Thyroid gland (tissue), 4 donors: Measurements from ENCODE around the gene HM13. TPM values are rescaled to one million over a fixed set of nuclear protein-coding genes. Genes with fewer than 3 reads are reported as not detected.

ENCODE experiments used
- DNase-seq, 2 donors: peaks; one replicate each; pipeline ENCODE4 v3.0.0-alpha.2; 2019
- H3K27ac ChIP-seq, 3 donors: fragments of 200-600 bp; sonication (generic); 1 replicate in 2 of 3; 2 replicates in 1 of 3; pipeline ENCODE4 v1.5.1; 2016 to 2019; ENCODE audit warnings: mild to moderate bottlenecking in 1 of 3, moderate library complexity in 1 of 3
- H3K27me3 ChIP-seq: fragments of 200-600 bp; sonication (generic); one replicate; pipeline ENCODE4 v1.5.1; 2019
- H3K36me3 ChIP-seq, 2 donors: fragments of 200-600 bp; sonication (generic); one replicate each; pipeline ENCODE4 v1.5.1; 2016 to 2019
- H3K4me1 ChIP-seq, 2 donors: fragments of 200-600 bp; sonication (generic); one replicate each; pipeline ENCODE4 v1.5.1; 2017 to 2019
- H3K4me3 ChIP-seq, 3 donors: fragments of 200-600 bp; sonication (generic); replicated peaks in 1 of 3; 1 replicate in 2 of 3; 2 replicates in 1 of 3; pipeline ENCODE4 v1.5.1; 2016; ENCODE audit warnings: mild to moderate bottlenecking in 1 of 3
- H3K9me3 ChIP-seq: fragments of 200-600 bp; sonication (generic); one replicate; pipeline ENCODE4 v1.5.1; 2017
- POLR2A ChIP-seq, 2 donors: fragments of 450-650 bp; IDR thresholded peaks; one replicate each; pipeline ENCODE4 v1.6.1; 2017; ENCODE audit warnings: antibody characterized with exemption in 2 of 2, mild to moderate bottlenecking in 2 of 2, moderate library complexity in 1 of 2
- WGBS, 2 donors: methylation state at CpG; one replicate each; pipeline ENCODE4 v1.1.5; 2017; 5-methylcytosine and 5-hydroxymethylcytosine counted together
- intact Hi-C: fragments of 100-400 bp; cut with DNase I; formaldehyde crosslinking; loops from one replicate; pipeline ENCODE4 v1.15.1; 2023
- total RNA-seq, 4 donors: library from RNA; depleted of rRNA; stranded (reverse); fragments of >200 nt; gene quantifications; one replicate each; pipeline ENCODE4 v1.2.3, GENCODE V29; 2016
- TF ChIP-seq, protein P1 (sequence below), 6 experiments: fragments of 200-600 bp in 3 of 6; fragments of 450-650 bp in 3 of 6; sonication (generic) in 3 of 6; IDR thresholded peaks; one replicate each; pipeline ENCODE4 v1.5.1; 2016 to 2019; ENCODE audit warnings: antibody characterized with exemption in 6 of 6, mild to moderate bottlenecking in 2 of 6, inconsistent platforms in 1 of 6, moderate library complexity in 1 of 6

The HM13 gene
- total RNA-seq, 4 donors from 2014 or later = 82.8 to 136 (median 111) TPM

DNA sequence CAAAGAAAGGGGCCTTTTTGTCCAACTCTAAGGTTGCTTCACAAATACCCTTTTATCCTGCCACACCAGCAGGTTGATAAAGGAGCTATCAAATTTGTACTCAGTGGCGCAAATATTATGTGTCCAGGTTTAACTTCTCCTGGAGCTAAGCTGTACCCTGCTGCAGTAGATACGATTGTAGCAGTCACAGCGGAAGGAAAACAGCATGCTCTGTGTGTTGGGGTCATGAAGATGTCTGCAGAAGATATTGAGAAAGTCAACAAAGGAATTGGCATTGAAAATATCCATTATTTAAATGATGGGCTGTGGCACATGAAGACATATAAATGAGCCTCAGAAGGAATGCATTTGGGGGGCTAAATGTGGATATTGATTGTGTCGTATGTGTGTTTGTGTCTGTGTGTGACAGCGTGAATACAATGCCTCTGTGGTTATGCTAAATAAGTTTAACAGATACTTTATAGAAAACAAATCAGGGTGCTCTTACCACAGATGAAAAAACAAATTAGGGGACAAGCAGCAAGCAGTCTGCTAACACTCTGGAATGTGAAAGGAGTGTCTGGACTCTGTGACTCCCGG is 33.6 kb downstream of the HM13 start:
- 53 to 56% methylated on average over 6 of the region's 6 CpGs for WGBS, 2 donors
- intact Hi-C loops = no loop called here
- DNase-seq = no peak
- Histone ChIP-seq H3K4me3 (peak overlapping the region in 2 of 3 donors; percentile 1 to 29), H3K36me3 (peaks cover 8 to 22% of the 10 kb centered on the region in 2 donors), H3K27ac (peak overlapping the region; percentile 10 to 94 (median 74)), H3K27me3 (no peaks in the 10 kb centered on the region), H3K9me3 (no peaks in the 10 kb centered on the region), H3K4me1 (peaks cover 42 to 62% of the 10 kb centered on the region in 2 donors)
- TF ChIP-seq, protein P1, sequence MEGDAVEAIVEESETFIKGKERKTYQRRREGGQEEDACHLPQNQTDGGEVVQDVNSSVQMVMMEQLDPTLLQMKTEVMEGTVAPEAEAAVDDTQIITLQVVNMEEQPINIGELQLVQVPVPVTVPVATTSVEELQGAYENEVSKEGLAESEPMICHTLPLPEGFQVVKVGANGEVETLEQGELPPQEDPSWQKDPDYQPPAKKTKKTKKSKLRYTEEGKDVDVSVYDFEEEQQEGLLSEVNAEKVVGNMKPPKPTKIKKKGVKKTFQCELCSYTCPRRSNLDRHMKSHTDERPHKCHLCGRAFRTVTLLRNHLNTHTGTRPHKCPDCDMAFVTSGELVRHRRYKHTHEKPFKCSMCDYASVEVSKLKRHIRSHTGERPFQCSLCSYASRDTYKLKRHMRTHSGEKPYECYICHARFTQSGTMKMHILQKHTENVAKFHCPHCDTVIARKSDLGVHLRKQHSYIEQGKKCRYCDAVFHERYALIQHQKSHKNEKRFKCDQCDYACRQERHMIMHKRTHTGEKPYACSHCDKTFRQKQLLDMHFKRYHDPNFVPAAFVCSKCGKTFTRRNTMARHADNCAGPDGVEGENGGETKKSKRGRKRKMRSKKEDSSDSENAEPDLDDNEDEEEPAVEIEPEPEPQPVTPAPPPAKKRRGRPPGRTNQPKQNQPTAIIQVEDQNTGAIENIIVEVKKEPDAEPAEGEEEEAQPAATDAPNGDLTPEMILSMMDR (IDR thresholded peaks at IDR 0.05) = no peak
- TF ChIP-seq POLR2A (IDR thresholded peaks at IDR 0.05) = no peak

DNA sequence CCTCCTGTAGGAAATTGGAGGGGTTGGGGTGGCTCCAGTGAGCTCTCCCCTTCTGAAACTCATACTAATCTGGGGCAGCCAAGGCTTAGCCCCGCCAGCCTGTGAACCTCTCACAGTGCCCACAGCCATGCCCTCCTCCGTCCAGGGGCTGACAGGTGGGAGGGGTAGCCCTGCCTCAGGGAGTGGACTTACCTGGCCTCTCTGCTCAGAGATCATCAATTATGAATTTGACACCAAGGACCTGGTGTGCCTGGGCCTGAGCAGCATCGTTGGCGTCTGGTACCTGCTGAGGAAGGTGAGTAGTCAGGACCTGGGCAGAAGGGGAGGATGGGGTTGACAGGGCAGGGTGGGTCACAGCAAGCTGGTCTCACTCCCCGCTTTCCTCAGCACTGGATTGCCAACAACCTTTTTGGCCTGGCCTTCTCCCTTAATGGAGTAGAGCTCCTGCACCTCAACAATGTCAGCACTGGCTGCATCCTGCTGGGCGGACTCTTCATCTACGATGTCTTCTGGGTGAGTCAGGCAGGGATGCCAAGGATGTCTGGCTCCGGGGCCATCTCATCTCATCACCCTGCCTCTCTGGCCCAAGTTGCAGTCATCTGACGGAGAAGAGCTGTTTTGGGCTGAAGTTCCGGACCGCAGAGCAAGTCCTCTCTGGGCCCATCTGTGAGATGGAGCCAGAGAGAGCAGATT is 34.7 kb downstream of the HM13 start:
- H3K9me3 ChIP-seq = no peaks in the 10 kb centered on the region
- intact Hi-C loops = no loop called here
- H3K36me3 ChIP-seq = peaks cover 8 to 22% of the 10 kb centered on the region in 2 donors
- TF ChIP-seq, protein P1 (IDR thresholded peaks at IDR 0.05) = no peak
- TF ChIP-seq POLR2A (IDR thresholded peaks at IDR 0.05) = no peak
- DNase-seq = no peak
- peaks cover 51 to 73% of the 10 kb centered on the region in 2 donors for H3K4me1 ChIP-seq
- H3K27ac ChIP-seq = peak overlapping the region in 2 of 3 donors; percentile 87 to 90
- H3K27me3 ChIP-seq = no peaks in the 10 kb centered on the region
- no peak overlapping the region for H3K4me3 ChIP-seq
- WGBS, 2 donors = 90 to 94% methylated on average over 7 to 11 of the region's 11 CpGs

DNA sequence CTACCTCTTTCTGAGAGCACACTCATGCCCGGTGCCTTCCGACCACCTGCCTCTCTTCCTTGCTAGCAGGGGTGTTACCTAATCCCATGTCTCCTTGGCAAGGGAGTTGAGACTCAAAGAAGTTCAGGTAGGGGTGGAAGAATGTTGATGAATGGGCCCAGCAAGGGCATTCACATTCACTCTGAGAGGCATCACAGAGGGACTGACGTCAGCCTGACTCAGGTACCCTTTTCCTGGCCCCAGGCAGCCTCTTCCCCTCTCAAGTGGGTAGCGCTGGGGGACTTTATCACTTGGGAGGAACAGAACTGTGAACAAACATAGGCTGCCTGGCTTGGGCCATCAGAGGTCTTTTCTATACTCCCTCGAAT is 35.3 kb downstream of the HM13 start:
- intact Hi-C loops = no loop called here
- no peak for DNase-seq
- no peak for TF ChIP-seq POLR2A (IDR thresholded peaks at IDR 0.05)
- Histone ChIP-seq H3K9me3 (no peaks in the 10 kb centered on the region), H3K4me3 (no peak overlapping the region), H3K36me3 (peaks cover 8 to 22% of the 10 kb centered on the region in 2 donors), H3K4me1 (peaks cover 53 to 69% of the 10 kb centered on the region in 2 donors), H3K27ac (peak overlapping the region in 2 of 3 donors; percentile 87 to 90), H3K27me3 (no peaks in the 10 kb centered on the region)
- 80 to 84% methylated on average over 4 to 5 of the region's 5 CpGs for WGBS, 2 donors

DNA sequence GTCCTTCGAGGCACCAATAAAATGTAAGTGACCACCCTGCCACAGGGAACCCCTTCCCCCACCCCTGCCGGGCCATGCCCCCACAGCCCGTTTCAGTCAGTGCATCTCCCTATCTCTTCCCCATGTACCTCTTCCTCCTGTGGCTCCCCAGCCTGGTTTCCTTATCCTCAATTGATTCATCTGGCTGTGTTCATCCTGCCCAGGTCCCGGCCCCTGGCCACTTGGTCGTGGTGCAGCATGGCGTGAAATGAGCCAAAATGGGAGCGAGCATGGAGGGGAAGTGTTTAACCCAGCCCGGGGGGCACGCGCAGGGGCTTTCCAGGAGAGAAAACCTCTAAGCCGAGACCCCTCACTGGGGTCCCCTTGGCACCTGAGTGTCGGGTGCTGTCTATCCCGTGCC is 35.9 kb downstream of the HM13 start:
- whole genome bisulfite sequencing, 2 donors = 95 to 100% methylated on average over 13 of the region's 13 CpGs
- intact Hi-C loops = no loop called here
- TF ChIP-seq POLR2A (IDR thresholded peaks at IDR 0.05) = no peak
- TF ChIP-seq, protein P1 (IDR thresholded peaks at IDR 0.05) = no peak
- Histone ChIP-seq H3K36me3 (peaks cover 8 to 26% of the 10 kb centered on the region in 2 donors), H3K4me1 (peaks cover 53 to 63% of the 10 kb centered on the region in 2 donors), H3K9me3 (no peaks in the 10 kb centered on the region), H3K27me3 (no peaks in the 10 kb centered on the region), H3K4me3 (no peak overlapping the region), H3K27ac (peak overlapping the region in 2 of 3 donors; percentile 87 to 90)
- no peak for DNase-seq

DNA sequence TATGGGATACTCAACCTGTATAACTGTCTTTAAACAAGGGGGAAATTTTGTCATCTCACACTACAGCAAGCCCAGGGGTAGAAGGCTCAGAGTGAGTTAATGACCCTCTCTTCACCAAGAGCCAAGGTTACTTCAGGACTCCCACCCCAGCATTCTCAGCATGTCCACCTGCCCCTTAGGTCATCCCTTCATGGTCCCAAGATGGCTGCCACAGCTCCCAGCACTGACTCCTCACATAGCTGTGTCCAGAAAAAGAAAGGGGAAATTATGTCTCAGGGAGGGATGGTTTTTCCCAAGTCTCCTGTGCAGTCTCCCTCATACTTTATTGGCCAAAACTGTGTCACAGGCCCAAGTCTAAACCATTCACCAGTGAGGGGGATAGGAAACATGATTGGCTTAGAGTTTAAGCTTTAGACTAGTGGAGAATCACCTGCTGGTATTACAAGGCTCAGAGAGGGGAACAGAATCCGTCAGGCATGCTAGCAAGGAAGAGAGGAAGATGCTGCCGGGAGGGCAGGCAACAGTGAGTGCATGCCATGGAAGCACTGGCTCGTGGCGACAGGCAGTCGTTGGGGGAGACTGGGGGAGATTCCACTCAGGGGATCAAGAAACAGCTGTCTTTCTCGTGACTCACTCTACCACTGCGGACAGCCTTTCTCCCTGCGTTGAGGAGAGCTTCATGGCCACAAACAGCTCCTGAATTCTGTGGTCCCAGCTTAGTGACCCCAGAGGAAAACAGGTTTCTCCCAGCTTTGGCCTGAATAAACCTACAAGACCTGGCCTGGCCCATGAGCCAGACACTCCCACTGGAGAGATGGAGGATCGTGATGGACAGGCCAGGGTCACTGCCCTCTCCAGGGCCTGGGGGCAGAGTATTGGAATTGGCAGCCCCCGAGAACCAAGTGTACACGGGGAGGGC is 37.2 kb downstream of the HM13 start:
- DNase-seq = peak; percentile 83 to 90
- H3K9me3 ChIP-seq = no peaks in the 10 kb centered on the region
- 36 to 56% methylated on average over 11 of the region's 11 CpGs for WGBS, 2 donors
- H3K36me3 ChIP-seq = peaks cover 8 to 26% of the 10 kb centered on the region in 2 donors
- H3K27ac ChIP-seq = peak overlapping the region; percentile 87 to 90 (median 89)
- intact Hi-C loops = no loop called here
- TF ChIP-seq, protein P1 (IDR thresholded peaks at IDR 0.05) = no peak
- peak in 1 of 2 donors; percentile 31 for TF ChIP-seq POLR2A (IDR thresholded peaks at IDR 0.05)
- peaks cover 49 to 50% of the 10 kb centered on the region in 2 donors for H3K4me1 ChIP-seq
- H3K27me3 ChIP-seq = no peaks in the 10 kb centered on the region
- no peak overlapping the region for H3K4me3 ChIP-seq
